ENCODE data around the gene GDI1.

Gene GDI1

GRCh38 chrX:154458954-154459778, 22.2 kb downstream of the GDI1 start:
- H3K4me3 ChIP-seq (ENCODE audit: low read depth, low read length) = peak overlapping the region; percentile 37

DNA sequence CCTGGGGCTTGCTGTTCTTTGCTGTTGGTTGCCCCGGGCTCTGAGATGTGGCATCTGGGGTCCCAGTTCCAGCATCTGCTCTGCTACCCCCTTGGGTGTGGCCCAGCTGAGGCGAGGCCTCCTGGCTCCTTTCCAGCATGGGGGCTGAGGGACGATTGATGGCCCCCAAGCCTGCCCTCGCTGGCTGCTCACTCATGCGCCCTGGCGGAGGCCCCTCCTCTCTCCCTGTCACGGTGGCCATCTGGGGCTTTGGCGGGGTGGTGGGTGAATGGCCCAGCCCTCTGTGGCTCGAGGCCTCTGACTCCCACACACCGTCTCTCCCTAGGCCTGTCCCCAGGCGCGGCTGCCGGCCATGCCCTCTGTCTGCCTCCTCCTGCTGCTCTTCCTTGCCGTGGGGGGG, 22.9 kb downstream of the GDI1 start:
- no peak overlapping the region for H3K4me3 ChIP-seq (ENCODE audit: low read depth, low read length)

- H3K4me3 ChIP-seq (ENCODE audit: low read depth, low read length) = no peak overlapping the region
Measured at GRCh38 chrX:154460326-154460725, 23.4 kb downstream of the GDI1 start.

- H3K4me3 ChIP-seq (ENCODE audit: low read depth, low read length) = no peak overlapping the region
Measured at GRCh38 chrX:154462396-154462795, 25.4 kb downstream of the GDI1 start.

DNA sequence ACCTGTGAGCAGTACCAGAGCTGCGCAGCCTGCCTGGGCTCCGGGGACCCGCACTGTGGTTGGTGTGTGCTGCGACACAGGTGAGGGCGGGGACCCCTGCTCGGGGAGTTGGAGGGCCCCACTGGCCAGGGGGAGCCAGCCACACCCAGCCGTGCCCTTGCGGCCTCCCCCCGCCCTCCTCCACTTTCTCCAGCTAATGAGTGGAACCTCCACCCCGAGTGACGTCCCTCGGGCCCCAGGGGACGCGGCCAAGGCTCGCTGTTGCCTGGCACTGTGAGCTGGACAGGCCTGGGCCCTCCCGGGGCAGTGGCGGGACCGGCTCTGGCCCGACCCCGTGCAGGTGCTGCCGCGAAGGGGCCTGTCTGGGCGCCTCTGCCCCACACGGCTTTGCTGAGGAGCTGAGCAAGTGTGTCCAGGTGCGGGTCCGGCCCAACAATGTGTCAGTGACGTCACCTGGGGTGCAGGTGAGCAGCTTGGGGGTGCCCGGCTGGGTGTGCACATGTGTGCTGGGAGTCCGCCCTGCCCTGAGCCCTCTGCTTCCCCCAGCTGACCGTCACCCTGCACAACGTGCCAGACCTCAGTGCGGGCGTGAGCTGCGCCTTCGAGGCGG, 26.8 kb downstream of the GDI1 start:
- no peak overlapping the region for H3K4me3 ChIP-seq (ENCODE audit: low read depth, low read length)

- H3K4me3 ChIP-seq (ENCODE audit: low read depth, low read length) = no peak overlapping the region
Measured at GRCh38 chrX:154464806-154465365, 27.9 kb downstream of the GDI1 start.

- H3K4me3 ChIP-seq (ENCODE audit: low read depth, low read length) = no peak overlapping the region
Measured at GRCh38 chrX:154465601-154466000, 28.6 kb downstream of the GDI1 start.

DNA sequence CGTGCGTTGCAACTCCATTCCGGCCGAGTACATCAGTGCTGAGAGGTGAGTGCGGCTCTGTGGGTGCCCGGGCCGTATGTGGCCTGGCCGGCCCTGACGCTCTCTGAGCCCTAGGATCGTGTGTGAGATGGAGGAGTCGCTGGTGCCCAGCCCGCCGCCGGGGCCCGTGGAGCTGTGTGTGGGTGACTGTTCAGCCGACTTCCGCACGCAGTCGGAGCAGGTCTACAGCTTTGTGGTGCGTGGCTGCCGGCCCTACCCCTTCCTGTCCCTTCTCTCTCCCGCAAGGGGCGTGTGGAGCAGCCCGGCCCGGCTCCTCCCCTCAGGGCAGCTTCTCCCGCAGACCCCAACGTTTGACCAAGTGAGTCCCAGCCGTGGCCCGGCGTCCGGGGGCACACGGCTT, 29.1 kb downstream of the GDI1 start:
- no peak overlapping the region for H3K4me3 ChIP-seq (ENCODE audit: low read depth, low read length)

GRCh38 chrX:154466907-154467306, 30.0 kb downstream of the GDI1 start:
- H3K4me3 ChIP-seq (ENCODE audit: low read depth, low read length) = no peak overlapping the region

GRCh38 chrX:154467556-154467955, 30.6 kb downstream of the GDI1 start:
- no peak overlapping the region for H3K4me3 ChIP-seq (ENCODE audit: low read depth, low read length)

DNA sequence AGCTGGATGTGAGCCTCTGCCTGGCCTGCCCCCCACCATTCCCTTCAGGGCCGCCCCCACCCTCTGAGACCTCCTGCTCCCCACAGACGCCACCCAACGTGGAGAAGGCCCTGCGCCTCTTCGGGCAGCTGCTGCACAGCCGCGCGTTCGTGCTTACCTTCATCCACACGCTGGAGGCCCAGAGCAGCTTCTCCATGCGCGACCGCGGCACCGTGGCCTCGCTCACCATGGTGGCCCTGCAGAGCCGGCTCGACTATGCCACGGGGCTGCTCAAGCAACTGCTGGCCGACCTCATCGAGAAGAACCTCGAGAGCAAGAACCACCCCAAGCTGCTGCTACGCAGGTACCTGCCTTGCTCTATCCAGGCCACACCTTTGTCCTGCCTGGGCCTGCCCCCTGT, 31.3 kb downstream of the GDI1 start:
- no peak overlapping the region for H3K4me3 ChIP-seq (ENCODE audit: low read depth, low read length)

GRCh38 chrX:154469114-154469513, 32.2 kb downstream of the GDI1 start:
- H3K4me3 ChIP-seq (ENCODE audit: low read depth, low read length) = no peak overlapping the region

GRCh38 chrX:154469880-154470279, 32.9 kb downstream of the GDI1 start:
- H3K4me3 ChIP-seq (ENCODE audit: low read depth, low read length) = no peak overlapping the region

DNA sequence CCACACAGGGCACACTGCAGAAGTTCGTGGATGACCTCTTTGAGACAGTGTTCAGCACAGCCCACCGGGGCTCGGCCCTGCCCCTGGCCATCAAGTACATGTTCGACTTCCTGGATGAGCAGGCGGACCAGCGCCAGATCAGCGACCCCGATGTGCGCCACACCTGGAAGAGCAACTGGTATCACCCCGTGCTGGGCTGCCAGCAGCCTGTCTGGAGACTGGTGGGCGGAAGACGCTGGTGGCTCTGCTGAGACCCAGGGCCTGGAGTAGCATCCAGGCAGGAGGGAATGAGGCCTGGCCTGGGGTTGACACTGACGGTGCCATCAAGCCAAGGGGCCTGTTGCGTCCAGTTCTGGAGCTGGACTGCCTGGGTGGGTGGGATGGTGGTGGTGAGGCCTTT, 33.5 kb downstream of the GDI1 start:
- no peak overlapping the region for H3K4me3 ChIP-seq (ENCODE audit: low read depth, low read length)

DNA sequence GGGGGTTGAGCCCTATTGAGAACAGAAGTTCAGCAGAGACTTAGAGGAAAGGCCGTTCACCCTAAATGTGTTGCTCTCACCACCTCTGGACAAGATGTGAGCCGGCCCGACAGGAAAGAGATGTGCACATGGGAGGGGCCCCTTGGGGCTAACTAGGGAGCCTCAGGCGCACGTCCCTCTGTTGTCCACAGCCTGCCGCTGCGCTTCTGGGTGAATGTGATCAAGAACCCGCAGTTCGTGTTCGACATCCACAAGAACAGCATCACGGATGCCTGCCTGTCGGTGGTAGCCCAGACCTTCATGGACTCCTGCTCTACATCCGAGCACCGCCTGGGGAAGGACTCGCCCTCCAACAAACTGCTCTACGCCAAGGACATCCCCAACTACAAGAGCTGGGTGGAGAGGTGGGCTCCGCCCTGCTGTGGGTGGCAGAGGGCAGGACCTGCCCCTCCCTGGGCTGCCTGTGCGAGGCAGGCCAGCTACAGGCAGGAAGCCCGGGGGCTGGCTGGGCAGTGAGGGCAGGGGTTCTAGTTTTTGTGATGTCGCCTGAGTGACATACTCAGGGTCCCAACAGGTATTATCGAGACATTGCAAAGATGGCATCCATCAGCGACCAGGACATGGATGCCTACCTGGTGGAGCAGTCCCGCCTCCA, 34.1 kb downstream of the GDI1 start:
- no peak overlapping the region for H3K4me3 ChIP-seq (ENCODE audit: low read depth, low read length)

DNA sequence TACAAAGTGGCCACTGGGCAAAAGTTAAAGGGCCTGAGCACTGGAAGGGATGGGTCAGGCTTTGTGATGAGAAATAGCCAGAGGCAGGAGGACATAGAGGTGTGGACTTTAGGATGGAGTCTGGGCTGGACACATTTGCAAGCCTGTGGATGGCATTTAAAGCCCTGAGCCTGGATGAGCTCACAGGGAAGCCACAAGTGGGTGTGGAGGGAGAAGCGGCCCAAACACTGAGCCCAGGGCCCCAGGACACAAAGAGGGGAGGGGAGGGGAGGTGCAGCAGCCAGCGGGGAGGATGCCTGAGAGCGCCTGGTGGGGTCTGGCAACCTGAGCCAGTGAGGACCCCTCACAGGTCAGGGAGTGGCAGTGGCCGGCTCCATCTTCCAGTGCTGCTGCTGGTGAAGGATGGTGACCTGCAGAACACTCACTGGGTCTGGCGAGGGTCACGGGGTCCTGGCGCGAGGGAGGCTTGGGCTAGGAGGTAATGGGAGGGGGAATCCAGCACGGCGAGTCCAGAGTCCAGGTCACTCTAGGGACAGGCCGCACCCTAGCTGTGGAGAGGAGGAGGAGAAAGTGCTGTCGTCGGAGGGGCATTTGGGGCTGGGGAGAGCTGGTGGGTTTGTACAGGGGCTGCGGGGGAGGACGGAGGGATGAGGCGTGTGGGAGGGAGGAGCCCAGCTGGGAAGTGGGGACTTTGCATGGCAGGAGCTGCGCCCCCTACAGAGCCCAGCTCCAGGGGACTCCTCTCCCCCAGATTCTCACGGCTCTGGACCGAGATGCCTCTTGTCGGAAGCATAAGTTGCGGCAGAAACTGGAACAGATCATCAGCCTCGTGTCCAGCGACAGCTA, 35.1 kb downstream of the GDI1 start:
- H3K4me3 ChIP-seq (ENCODE audit: low read depth, low read length) = no peak overlapping the region

DNA sequence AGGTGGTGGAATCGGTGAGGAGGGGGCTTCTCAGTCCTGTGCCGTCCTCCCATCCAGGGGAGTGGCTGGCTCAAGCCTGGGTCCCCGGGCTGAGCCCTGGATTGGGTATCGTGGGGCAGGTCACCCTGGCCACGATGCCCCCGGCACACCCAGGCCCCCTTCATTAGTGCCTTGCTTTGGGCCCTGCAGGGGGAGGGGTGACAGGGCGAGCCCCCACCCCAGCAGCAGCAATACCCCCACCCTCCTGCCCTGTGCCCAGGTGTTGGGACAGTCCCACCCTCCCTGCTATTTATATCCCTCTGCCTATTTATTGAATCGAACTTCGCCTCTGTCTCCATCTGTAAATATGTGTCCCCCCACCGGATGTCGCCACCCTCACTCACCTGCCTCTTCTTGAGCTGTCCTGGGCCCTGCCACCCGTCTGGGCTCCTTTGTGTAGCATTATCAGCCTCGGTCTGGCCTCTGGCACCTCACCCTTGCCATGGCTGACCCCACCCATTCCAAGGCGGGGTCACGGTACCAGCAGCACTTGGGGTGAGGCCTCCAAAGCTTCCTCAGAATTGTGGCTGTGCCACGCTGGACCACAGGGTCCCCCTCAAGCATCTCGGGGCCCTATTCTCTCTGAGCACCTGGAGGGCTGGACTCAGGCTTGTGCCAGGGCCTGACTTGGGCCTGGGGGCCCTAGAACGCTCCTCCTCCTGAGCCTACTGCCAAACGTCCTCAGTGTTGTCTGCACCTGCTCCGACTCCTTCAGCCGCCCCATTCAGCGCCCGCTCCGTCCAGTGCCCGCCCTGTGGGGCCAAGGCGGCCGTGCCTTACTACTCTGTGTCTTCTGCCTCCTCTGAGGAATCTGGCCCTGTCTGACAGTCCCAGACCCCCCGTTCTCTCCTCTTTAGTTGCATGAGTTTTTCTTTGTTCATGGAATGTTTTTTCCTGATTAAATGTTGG, 36.0 kb downstream of the GDI1 start:
- no peak overlapping the region for H3K4me3 ChIP-seq (ENCODE audit: low read depth, low read length)

DNA sequence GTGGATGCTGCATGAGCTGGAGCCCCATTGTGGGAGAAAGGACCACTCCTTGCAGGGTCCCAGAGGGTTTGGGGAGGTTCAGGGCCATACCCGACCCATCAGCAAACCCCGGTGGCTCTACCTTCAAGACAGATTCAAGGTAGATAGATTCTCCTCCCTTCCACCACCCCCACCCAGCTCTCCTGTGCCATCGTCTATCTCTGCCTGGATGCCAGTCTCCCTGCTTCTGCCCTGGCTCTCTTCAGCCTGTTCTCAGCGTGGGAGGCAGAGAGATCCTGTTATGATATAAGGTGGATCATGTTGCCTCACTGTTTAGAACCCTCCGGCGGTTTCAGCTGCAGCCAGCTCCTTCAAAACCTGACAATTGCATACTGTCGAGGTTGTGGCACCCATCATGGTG, 36.7 kb downstream of the GDI1 start:
- no peak overlapping the region for H3K4me3 ChIP-seq (ENCODE audit: low read depth, low read length)

DNA sequence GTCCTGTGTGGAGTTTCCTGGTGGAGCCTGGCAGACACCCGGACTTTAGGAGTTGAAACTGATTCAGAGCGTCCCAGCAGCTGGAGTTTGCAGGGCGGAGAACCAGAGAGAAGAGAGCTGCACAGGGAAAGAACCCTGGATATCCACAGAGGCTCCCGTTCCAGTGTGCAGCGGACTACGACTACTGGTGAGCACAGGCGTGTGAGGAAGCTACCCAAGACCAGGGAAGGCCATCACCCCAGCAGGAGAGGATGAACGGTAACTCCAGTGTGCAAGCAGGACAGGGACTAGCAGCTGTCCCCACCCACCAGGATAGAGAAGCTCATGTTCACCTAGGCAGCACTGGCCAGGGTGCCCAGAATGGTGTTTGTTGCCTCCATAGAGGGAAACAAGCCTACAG, 39.9 kb downstream of the GDI1 start:
- no peak overlapping the region for H3K4me3 ChIP-seq (ENCODE audit: low read depth, low read length)

All from iPS-11a (cell line).